ENCODE measurements around the gene TOX3. TPM values are rescaled to one million over a fixed set of nuclear protein-coding genes. Genes with fewer than 3 reads are reported as not detected.

Gene TOX3
- total RNA-seq, 2 experiments from 2014 or later, result not detected

DNA sequence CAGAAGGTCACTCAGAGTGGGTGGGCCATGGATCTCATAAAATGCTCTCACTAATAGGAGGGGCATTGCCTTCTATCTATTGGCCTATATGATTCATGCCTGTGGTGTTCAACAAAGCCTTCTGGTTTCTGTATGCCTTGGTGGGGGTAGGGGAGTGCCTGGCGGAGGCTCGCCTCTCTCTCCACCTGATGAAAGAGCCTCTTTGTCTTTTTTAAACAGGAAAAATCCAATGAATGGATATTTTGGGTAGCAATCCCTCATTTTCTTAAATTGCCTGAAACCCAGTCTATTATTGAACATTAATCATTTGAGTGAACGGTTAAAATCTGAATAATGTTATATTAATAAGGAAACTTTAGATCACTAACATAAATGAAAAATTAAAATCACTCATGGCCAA is 90.6 kb downstream of the TOX3 start:
- H3K4me3 Mint-ChIP-seq, result no peak overlapping the region
- CTCF ChIA-PET, result no interaction called here
- no peaks in the 10 kb centered on the region for H3K27me3 Mint-ChIP-seq
- H3K27ac Mint-ChIP-seq, result no peak overlapping the region
- no peaks in the 10 kb centered on the region for H3K9me3 Mint-ChIP-seq (ENCODE audit: low read depth)
- no peak for DNase-seq
- no peaks in the 10 kb centered on the region for H3K4me1 Mint-ChIP-seq
- no peak for ATAC-seq
- H3K36me3 Mint-ChIP-seq, result no peaks in the 10 kb centered on the region

GRCh38 chr16:52455549-52456277 is 91.2 kb downstream of the TOX3 start:
- H3K36me3 Mint-ChIP-seq, result no peaks in the 10 kb centered on the region
- no peaks in the 10 kb centered on the region for H3K27me3 Mint-ChIP-seq
- ATAC-seq (no peak), DNase-seq (no peak)
- CTCF ChIA-PET, result no interaction called here
- H3K4me1 Mint-ChIP-seq, result no peaks in the 10 kb centered on the region
- no peaks in the 10 kb centered on the region for H3K9me3 Mint-ChIP-seq (ENCODE audit: low read depth)
- no peak overlapping the region for H3K27ac Mint-ChIP-seq
- H3K4me3 Mint-ChIP-seq, result no peak overlapping the region

GRCh38 chr16:52453644-52454043 is 93.3 kb downstream of the TOX3 start:
- ATAC-seq (no peak), DNase-seq (no peak)
- Mint-ChIP-seq H3K36me3 (no peaks in the 10 kb centered on the region), H3K27ac (no peak overlapping the region), H3K27me3 (no peaks in the 10 kb centered on the region), H3K4me1 (no peaks in the 10 kb centered on the region), H3K9me3 (ENCODE audit: low read depth) (peaks cover 2% of the 10 kb centered on the region), H3K4me3 (no peak overlapping the region)
- CTCF ChIA-PET, result no interaction called here

GRCh38 chr16:52451971-52452421 is 94.9 kb downstream of the TOX3 start:
- H3K27ac Mint-ChIP-seq, result no peak overlapping the region
- H3K27me3 Mint-ChIP-seq, result no peaks in the 10 kb centered on the region
- peaks cover 3% of the 10 kb centered on the region for H3K9me3 Mint-ChIP-seq (ENCODE audit: low read depth)
- no peak for ATAC-seq
- no peak for DNase-seq
- no peak overlapping the region for H3K4me3 Mint-ChIP-seq
- CTCF ChIA-PET, result no interaction called here
- no peaks in the 10 kb centered on the region for H3K36me3 Mint-ChIP-seq
- no peaks in the 10 kb centered on the region for H3K4me1 Mint-ChIP-seq

GRCh38 chr16:52450916-52451315 is 96.0 kb downstream of the TOX3 start:
- Mint-ChIP-seq H3K9me3 (ENCODE audit: low read depth) (peaks cover 5% of the 10 kb centered on the region), H3K27ac (no peak overlapping the region), H3K36me3 (no peaks in the 10 kb centered on the region), H3K4me1 (no peaks in the 10 kb centered on the region), H3K27me3 (no peaks in the 10 kb centered on the region), H3K4me3 (no peak overlapping the region)
- DNase-seq (no peak), ATAC-seq (no peak)
- CTCF ChIA-PET, result no interaction called here

- H3K27ac Mint-ChIP-seq, result no peak overlapping the region
These were observed 96.7 kb downstream of the TOX3 start for GRCh38 chr16:52450241-52450640.

GRCh38 chr16:52446080-52446479 is 100.9 kb downstream of the TOX3 start:
- Mint-ChIP-seq H3K9me3 (ENCODE audit: low read depth) (peaks cover 5% of the 10 kb centered on the region), H3K36me3 (no peaks in the 10 kb centered on the region), H3K27ac (no peak overlapping the region), H3K4me1 (no peaks in the 10 kb centered on the region), H3K27me3 (no peaks in the 10 kb centered on the region), H3K4me3 (no peak overlapping the region)
- DNase-seq, result no peak
- CTCF ChIA-PET, result no interaction called here
- no peak for ATAC-seq

More at GRCh38 chr16:52450241-52450640, 96.7 kb downstream of the TOX3 start:
- ATAC-seq (no peak), DNase-seq (no peak)
- H3K9me3 Mint-ChIP-seq (ENCODE audit: low read depth), result peaks cover 5% of the 10 kb centered on the region
- H3K27me3 Mint-ChIP-seq, result no peaks in the 10 kb centered on the region
- CTCF ChIA-PET, result no interaction called here
- H3K4me3 Mint-ChIP-seq, result no peak overlapping the region
- H3K4me1 Mint-ChIP-seq, result no peaks in the 10 kb centered on the region
- H3K36me3 Mint-ChIP-seq, result no peaks in the 10 kb centered on the region

GRCh38 chr16:52441886-52442285 is 105.1 kb downstream of the TOX3 start:
- no peaks in the 10 kb centered on the region for H3K36me3 Mint-ChIP-seq
- ATAC-seq (no peak), DNase-seq (no peak)
- CTCF ChIA-PET, result no interaction called here
- no peaks in the 10 kb centered on the region for H3K27me3 Mint-ChIP-seq
- H3K4me3 Mint-ChIP-seq, result no peak overlapping the region
- H3K4me1 Mint-ChIP-seq, result no peaks in the 10 kb centered on the region
- peaks cover 5% of the 10 kb centered on the region for H3K9me3 Mint-ChIP-seq (ENCODE audit: low read depth)
- H3K27ac Mint-ChIP-seq, result no peak overlapping the region

DNA sequence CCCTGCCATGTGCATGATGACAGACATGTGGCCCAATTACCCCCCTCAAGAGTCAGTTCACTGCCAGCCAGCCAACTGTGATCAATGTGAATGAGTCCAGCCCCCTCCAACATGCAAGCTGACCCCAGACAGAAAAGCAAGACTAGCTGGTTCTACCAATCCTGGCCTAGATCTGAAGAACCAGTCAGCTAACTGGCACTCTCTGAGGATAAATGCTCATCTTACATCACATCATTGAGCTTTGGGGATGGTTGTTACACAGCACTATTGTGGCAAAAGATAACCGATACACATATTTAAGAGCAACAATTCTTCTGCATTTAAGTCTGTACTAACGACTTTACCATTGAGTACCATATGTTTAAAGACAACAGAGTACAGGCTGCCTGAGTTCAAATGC is 106.7 kb downstream of the TOX3 start:
- peaks cover 4% of the 10 kb centered on the region for H3K9me3 Mint-ChIP-seq (ENCODE audit: low read depth)
- no peaks in the 10 kb centered on the region for H3K36me3 Mint-ChIP-seq
- H3K27ac Mint-ChIP-seq, result no peak overlapping the region
- no peaks in the 10 kb centered on the region for H3K27me3 Mint-ChIP-seq
- CTCF ChIA-PET, result no interaction called here
- DNase-seq (no peak), ATAC-seq (no peak)
- no peak overlapping the region for H3K4me3 Mint-ChIP-seq
- H3K4me1 Mint-ChIP-seq, result no peaks in the 10 kb centered on the region

DNA sequence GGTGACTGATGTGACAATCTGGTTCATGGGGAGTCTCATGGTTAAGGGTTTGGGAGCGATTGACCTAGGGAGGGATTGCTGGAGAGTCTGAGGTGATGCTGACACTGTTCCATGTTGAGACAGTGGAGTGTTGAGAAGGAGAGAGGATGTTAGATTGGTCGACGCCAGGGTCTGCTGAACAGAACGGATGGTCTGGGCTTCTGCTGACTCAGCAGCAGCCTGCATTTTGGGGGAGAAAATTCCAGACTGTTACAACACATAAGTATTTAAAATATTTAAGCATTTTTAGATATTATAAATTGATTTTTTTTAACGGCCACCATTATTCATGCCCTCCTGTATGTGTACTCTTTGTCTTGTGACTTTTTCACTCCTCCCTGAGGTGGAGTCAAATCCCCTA is 107.2 kb downstream of the TOX3 start:
- Mint-ChIP-seq H3K4me1 (no peaks in the 10 kb centered on the region), H3K27ac (no peak overlapping the region), H3K27me3 (no peaks in the 10 kb centered on the region), H3K9me3 (ENCODE audit: low read depth) (peaks cover 4% of the 10 kb centered on the region), H3K36me3 (no peaks in the 10 kb centered on the region), H3K4me3 (no peak overlapping the region)
- ATAC-seq (no peak), DNase-seq (no peak)
- CTCF ChIA-PET, result no interaction called here

DNA sequence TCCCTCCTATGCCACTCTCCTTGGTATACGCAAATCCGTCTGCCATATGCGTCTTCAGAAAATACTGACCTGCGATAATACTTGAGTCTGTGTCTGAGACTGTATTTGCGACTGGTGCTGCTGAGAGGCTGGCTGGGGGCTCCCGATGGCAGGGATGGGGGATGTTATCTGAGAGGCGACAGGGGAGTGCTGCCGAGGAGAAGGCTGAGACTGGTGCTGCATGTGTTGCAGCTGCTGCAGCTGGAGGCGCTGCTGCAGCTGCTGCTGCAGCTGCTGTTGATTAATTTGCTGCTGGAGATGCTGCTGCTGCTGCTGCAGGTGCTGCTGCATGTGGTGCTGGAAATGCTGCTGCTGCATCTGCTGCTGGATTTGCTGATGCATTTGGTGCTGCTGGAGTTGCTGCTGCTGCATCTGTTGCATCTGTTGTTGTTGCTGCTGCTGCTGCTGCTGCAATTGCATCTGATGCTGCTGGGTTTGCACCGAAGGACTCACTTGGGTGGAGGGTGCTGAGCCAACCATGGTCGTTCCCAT is 107.7 kb downstream of the TOX3 start:
- Mint-ChIP-seq H3K36me3 (no peaks in the 10 kb centered on the region), H3K9me3 (ENCODE audit: low read depth) (peaks cover 4% of the 10 kb centered on the region), H3K27ac (no peak overlapping the region), H3K27me3 (no peaks in the 10 kb centered on the region), H3K4me3 (no peak overlapping the region), H3K4me1 (no peaks in the 10 kb centered on the region)
- ATAC-seq (no peak), DNase-seq (no peak)
- CTCF ChIA-PET, result no interaction called here

DNA sequence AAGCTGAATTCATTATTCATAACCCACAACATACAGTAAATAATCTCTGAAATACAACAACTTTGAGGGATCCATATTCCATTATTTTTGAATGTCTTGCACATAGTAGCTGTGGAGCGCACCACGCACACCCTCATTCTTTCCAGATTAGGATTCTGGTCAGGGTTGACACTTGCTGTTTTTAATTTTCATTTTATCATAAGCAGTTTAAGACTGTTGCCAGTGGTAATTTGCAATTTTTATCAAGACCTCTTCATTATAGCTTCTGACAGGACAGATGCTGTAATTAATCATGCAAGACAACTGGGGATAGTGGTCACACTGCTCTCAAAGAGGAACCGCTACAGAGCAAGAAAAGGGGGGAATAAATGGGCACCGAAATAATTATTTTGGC is 109.7 kb downstream of the TOX3 start:
- Mint-ChIP-seq H3K4me3 (no peak overlapping the region), H3K36me3 (no peaks in the 10 kb centered on the region), H3K9me3 (ENCODE audit: low read depth) (peaks cover 4% of the 10 kb centered on the region), H3K27me3 (no peaks in the 10 kb centered on the region), H3K27ac (no peak overlapping the region), H3K4me1 (no peaks in the 10 kb centered on the region)
- ATAC-seq, result no peak
- no peak for DNase-seq
- CTCF ChIA-PET, result no interaction called here

DNA sequence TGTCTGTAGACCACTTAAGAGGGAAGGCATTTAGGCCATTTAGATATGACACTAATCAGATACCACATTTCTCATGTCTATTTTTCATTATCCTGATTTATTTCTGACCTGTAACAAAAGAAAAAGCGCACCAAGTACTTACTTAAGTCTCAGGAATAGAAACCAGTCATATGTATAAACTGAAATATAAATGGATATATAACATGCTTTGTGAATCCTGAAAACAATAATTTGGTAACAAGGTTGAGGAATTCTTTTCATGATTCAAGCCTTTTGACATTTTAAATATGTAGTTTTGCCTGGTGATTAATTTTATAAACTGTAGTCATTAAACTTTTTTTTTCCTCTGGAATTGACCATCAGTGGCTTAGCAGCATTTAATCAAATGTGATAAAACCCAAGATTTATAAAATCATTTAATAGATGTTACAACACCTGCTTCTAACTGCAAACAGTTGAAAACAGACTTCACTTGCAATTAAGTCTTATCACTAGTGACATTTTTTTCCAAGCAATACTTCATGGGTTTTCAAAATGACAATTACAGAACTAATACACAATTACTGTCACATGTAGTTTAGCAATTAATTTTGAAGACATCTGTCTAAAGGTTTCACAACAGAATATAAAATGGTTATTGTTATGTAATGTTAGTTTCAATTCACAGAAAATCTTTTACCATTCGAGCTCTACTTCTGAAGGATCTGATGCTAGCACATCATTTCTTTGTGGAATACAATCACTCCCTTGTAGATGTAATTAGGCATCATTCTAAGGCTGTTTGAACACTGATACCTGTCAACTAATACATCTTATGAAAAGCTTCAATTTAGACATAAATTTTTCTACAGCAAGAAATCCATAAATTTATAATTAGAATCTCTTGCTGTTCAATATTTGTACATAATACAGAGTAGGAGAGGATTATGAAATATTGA is 110.3 kb downstream of the TOX3 start:
- Mint-ChIP-seq H3K27me3 (no peaks in the 10 kb centered on the region), H3K4me1 (no peaks in the 10 kb centered on the region), H3K27ac (no peak overlapping the region), H3K36me3 (no peaks in the 10 kb centered on the region), H3K4me3 (no peak overlapping the region), H3K9me3 (ENCODE audit: low read depth) (peaks cover 4% of the 10 kb centered on the region)
- DNase-seq (no peak), ATAC-seq (no peak)
- CTCF ChIA-PET, result no interaction called here

- CTCF ChIA-PET, result no interaction called here
- no peaks in the 10 kb centered on the region for H3K36me3 Mint-ChIP-seq
- H3K9me3 Mint-ChIP-seq (ENCODE audit: low read depth), result no peaks in the 10 kb centered on the region
- no peaks in the 10 kb centered on the region for H3K4me1 Mint-ChIP-seq
- no peak overlapping the region for H3K4me3 Mint-ChIP-seq
- ATAC-seq (no peak), DNase-seq (no peak)
- H3K27me3 Mint-ChIP-seq, result no peaks in the 10 kb centered on the region
- no peak overlapping the region for H3K27ac Mint-ChIP-seq
These were observed 112.7 kb downstream of the TOX3 start for GRCh38 chr16:52434224-52434623.
